ENCODE data around the gene PCDHB14.
"Not testable (repeated sequence)": the region's sequence is repeated elsewhere in the genome, so short reads cannot be mapped to it uniquely, and the experiment has no call there.

The PCDHB14 gene

GRCh38 chr5:141188682-141189081 is 34.5 kb upstream of the PCDHB14 start:
- not testable (repeated sequence) for DNase-seq (ENCODE audit: low read depth)

DNA sequence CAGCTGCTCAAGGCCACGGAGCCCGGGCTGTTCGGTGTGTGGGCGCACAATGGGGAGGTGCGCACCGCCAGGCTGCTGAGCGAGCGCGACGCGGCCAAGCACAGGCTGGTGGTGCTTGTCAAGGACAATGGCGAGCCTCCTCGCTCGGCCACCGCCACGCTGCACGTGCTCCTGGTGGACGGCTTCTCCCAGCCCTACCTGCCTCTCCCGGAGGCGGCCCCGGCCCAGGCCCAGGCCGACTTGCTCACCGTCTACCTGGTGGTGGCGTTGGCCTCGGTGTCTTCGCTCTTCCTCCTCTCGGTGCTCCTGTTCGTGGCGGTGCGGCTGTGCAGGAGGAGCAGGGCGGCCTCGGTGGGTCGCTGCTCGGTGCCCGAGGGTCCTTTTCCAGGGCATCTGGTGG is 34.0 kb upstream of the PCDHB14 start:
- H3K4me1 ChIP-seq (ENCODE audit: control insufficient read depth, insufficient read depth, low read length); H3K9ac ChIP-seq (ENCODE audit: low read length); H3K27me3 ChIP-seq (replicated peaks; ENCODE audit: control insufficient read depth, insufficient read depth, low read length); H3K36me3 ChIP-seq (ENCODE audit: control insufficient read depth, insufficient read depth, low read length, severe bottlenecking); H3K4me3 ChIP-seq (ENCODE audit: low read length); DNase-seq (ENCODE audit: low read depth): not testable (repeated sequence)
- H3K9me3 ChIP-seq (ENCODE audit: control insufficient read depth, low read length): peaks cover 34% of the 10 kb centered on the region

More at GRCh38 chr5:141188682-141189081, 34.5 kb upstream of the PCDHB14 start:
- H3K9ac ChIP-seq (ENCODE audit: low read length); H3K27me3 ChIP-seq (replicated peaks; ENCODE audit: control insufficient read depth, insufficient read depth, low read length); H3K36me3 ChIP-seq (ENCODE audit: control insufficient read depth, insufficient read depth, low read length, severe bottlenecking); H3K4me3 ChIP-seq (ENCODE audit: low read length); H3K4me1 ChIP-seq (ENCODE audit: control insufficient read depth, insufficient read depth, low read length): not testable (repeated sequence)
- H3K9me3 ChIP-seq (ENCODE audit: control insufficient read depth, low read length): peaks cover 34% of the 10 kb centered on the region

GRCh38 chr5:141192110-141192725 is 30.9 kb upstream of the PCDHB14 start, which contains the start of gene PCDHB10:
Gene PCDHB10, plus strand, starts transcription at chr5:141192353. Its CDS starts 200 bp downstream, at chr5:141192553.
- Histone ChIP-seq H3K4me1 (ENCODE audit: control insufficient read depth, insufficient read depth, low read length) (no peaks in the 10 kb centered on the region), H3K36me3 (ENCODE audit: control insufficient read depth, insufficient read depth, low read length, severe bottlenecking) (no peaks in the 10 kb centered on the region), H3K9me3 (ENCODE audit: control insufficient read depth, low read length) (peaks cover 42% of the 10 kb centered on the region), H3K9ac (ENCODE audit: low read length) (no peak within 1 kb of the TSS), H3K27me3 (replicated peaks; ENCODE audit: control insufficient read depth, insufficient read depth, low read length) (no peaks in the 10 kb centered on the region), H3K4me3 (ENCODE audit: low read length) (no peak within 1 kb of the TSS)
- peak; percentile 37 for DNase-seq (ENCODE audit: low read depth)

DNA sequence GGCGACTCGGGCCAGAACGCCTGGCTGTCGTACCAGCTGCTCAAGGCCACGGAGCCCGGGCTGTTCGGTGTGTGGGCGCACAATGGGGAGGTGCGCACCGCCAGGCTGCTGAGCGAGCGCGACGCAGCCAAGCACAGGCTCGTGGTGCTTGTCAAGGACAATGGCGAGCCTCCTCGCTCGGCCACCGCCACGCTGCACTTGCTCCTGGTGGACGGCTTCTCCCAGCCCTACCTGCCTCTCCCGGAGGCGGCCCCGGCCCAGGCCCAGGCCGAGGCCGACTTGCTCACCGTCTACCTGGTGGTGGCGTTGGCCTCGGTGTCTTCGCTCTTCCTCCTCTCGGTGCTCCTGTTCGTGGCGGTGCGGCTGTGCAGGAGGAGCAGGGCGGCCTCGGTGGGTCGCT is 28.8 kb upstream of the PCDHB14 start:
- H3K9me3 ChIP-seq (ENCODE audit: control insufficient read depth, low read length): peaks cover 62% of the 10 kb centered on the region
- H3K36me3 ChIP-seq (ENCODE audit: control insufficient read depth, insufficient read depth, low read length, severe bottlenecking); DNase-seq (ENCODE audit: low read depth); H3K4me1 ChIP-seq (ENCODE audit: control insufficient read depth, insufficient read depth, low read length); H3K27me3 ChIP-seq (replicated peaks; ENCODE audit: control insufficient read depth, insufficient read depth, low read length); H3K4me3 ChIP-seq (ENCODE audit: low read length); H3K9ac ChIP-seq (ENCODE audit: low read length): not testable (repeated sequence)

- Histone ChIP-seq H3K4me3 (ENCODE audit: low read length) (no peak overlapping the region), H3K9ac (ENCODE audit: low read length) (no peak overlapping the region), H3K4me1 (ENCODE audit: control insufficient read depth, insufficient read depth, low read length) (no peaks in the 10 kb centered on the region), H3K9me3 (ENCODE audit: control insufficient read depth, low read length) (peaks cover 71% of the 10 kb centered on the region), H3K36me3 (ENCODE audit: control insufficient read depth, insufficient read depth, low read length, severe bottlenecking) (no peaks in the 10 kb centered on the region), H3K27me3 (replicated peaks; ENCODE audit: control insufficient read depth, insufficient read depth, low read length) (no peaks in the 10 kb centered on the region)
- no peak for DNase-seq (ENCODE audit: low read depth)
These were observed 26.8 kb upstream of the PCDHB14 start for GRCh38 chr5:141196363-141196762.

DNA sequence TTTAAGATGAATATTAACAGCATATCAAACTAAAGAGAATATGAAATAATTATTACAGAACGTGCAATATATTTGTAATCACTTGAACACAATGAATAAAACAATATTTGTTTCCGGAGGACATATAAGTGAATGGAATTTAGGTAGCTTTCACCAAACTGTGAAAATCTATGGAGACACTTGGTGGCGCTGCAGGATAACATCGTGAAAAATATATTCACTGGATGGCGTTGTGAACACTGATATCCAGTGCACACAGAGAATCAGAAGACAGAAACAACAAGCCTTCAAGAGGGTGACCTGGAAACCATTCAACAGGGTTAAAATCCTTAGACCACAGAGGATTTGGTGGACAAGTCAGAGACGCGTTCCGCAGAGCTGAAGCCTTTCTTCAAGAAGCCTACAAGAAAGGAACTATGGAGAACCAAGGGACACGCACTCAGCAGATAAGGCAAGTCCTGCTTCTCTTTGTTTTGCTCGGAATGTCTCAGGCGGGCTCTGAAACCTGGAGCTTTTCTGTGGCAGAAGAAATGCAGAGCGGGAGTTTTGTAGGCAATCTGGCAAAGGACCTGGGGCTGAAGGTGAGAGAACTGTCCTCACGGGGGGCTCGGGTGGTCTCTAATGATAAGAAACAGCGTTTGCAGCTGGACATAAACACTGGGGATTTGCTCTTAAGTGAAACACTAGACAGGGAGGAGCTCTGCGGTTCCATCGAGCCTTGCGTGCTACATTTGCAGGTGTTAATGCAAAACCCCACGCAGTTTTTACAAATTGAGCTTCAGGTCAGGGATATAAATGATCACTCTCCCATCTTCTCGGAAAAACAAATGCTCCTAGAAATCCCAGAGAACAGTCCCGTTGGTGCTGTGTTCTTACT is 23.5 kb upstream of the PCDHB14 start, which contains the start of gene PCDHB11:
Gene PCDHB11 (plus strand): TSS at position 269 of the 877 bp plus-strand sequence. CDS start 148 bp downstream, at position 417.
- Histone ChIP-seq H3K4me3 (ENCODE audit: low read length) (peak within 1 kb of the TSS; percentile 42), H3K9ac (ENCODE audit: low read length) (no peak within 1 kb of the TSS), H3K4me1 (ENCODE audit: control insufficient read depth, insufficient read depth, low read length) (no peaks in the 10 kb centered on the region), H3K27me3 (replicated peaks; ENCODE audit: control insufficient read depth, insufficient read depth, low read length) (no peaks in the 10 kb centered on the region), H3K36me3 (ENCODE audit: control insufficient read depth, insufficient read depth, low read length, severe bottlenecking) (no peaks in the 10 kb centered on the region), H3K9me3 (ENCODE audit: control insufficient read depth, low read length) (peaks cover 60% of the 10 kb centered on the region)
- DNase-seq (ENCODE audit: low read depth): no peak

DNA sequence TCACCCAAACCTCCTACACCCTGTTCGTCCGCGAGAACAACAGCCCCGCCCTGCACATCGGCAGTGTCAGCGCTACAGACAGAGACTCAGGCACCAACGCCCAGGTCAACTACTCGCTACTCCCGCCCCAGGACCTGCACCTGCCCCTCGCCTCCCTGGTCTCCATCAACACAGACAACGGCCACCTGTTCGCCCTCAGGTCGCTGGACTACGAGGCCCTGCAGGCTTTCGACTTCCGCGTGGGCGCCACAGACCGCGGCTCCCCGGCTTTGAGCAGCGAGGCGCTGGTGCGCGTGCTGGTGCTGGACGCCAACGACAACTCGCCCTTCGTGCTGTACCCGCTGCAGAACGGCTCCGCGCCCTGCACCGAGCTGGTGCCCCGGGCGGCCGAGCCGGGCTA is 22.0 kb upstream of the PCDHB14 start:
- H3K27me3 ChIP-seq (replicated peaks; ENCODE audit: control insufficient read depth, insufficient read depth, low read length); H3K4me3 ChIP-seq (ENCODE audit: low read length); H3K4me1 ChIP-seq (ENCODE audit: control insufficient read depth, insufficient read depth, low read length); H3K36me3 ChIP-seq (ENCODE audit: control insufficient read depth, insufficient read depth, low read length, severe bottlenecking); DNase-seq (ENCODE audit: low read depth); H3K9ac ChIP-seq (ENCODE audit: low read length): not testable (repeated sequence)
- H3K9me3 ChIP-seq (ENCODE audit: control insufficient read depth, low read length): peaks cover 57% of the 10 kb centered on the region

DNA sequence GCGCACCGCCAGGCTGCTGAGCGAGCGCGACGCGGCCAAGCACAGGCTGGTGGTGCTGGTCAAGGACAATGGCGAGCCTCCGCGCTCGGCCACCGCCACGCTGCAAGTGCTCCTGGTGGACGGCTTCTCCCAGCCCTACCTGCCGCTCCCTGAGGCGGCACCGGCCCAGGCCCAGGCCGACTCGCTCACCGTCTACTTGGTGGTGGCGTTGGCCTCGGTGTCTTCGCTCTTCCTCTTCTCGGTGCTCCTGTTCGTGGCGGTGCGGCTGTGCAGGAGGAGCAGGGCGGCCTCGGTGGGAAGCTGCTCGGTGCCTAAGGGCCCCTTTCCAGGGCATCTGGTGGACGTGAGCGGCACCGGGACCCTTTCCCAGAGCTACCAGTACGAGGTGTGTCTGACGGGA is 21.5 kb upstream of the PCDHB14 start:
- not testable (repeated sequence) for H3K27me3 ChIP-seq (replicated peaks; ENCODE audit: control insufficient read depth, insufficient read depth, low read length); DNase-seq (ENCODE audit: low read depth); H3K9ac ChIP-seq (ENCODE audit: low read length); H3K4me3 ChIP-seq (ENCODE audit: low read length); H3K36me3 ChIP-seq (ENCODE audit: control insufficient read depth, insufficient read depth, low read length, severe bottlenecking); H3K4me1 ChIP-seq (ENCODE audit: control insufficient read depth, insufficient read depth, low read length)
- H3K9me3 ChIP-seq (ENCODE audit: control insufficient read depth, low read length): peaks cover 53% of the 10 kb centered on the region

DNA sequence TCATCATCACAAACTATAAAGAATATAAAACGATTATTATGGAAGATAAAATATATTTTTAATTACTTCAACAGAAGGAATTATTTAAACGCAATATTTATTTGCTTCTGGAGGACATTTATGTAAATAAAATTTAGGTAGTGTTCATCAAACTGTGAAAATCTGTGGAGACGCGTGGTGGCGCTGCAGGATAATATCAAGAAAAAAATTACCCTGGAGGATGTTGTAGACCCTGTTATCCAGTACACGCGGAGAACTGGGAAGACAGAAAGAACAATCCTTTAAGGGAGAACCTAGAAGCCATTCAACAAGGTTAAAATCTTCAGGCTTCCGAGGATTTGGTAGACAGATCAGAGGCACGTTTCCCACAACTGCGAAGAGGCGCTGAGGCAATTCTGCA is 14.7 kb upstream of the PCDHB14 start, which contains the start of gene PCDHB12:
Gene PCDHB12 (plus strand): TSS at position 242 of the 400 bp plus-strand sequence. CDS start 189 bp downstream, outside the sequence.
- no peaks in the 10 kb centered on the region for H3K27me3 ChIP-seq (replicated peaks; ENCODE audit: control insufficient read depth, insufficient read depth, low read length)
- H3K4me1 ChIP-seq (ENCODE audit: control insufficient read depth, insufficient read depth, low read length): no peaks in the 10 kb centered on the region
- no peaks in the 10 kb centered on the region for H3K36me3 ChIP-seq (ENCODE audit: control insufficient read depth, insufficient read depth, low read length, severe bottlenecking)
- H3K9me3 ChIP-seq (ENCODE audit: control insufficient read depth, low read length): peaks cover 62% of the 10 kb centered on the region
- H3K9ac ChIP-seq (ENCODE audit: low read length): no peak within 1 kb of the TSS
- H3K4me3 ChIP-seq (ENCODE audit: low read length): peak within 1 kb of the TSS; percentile 4
- DNase-seq (ENCODE audit: low read depth): peak; percentile 47

DNA sequence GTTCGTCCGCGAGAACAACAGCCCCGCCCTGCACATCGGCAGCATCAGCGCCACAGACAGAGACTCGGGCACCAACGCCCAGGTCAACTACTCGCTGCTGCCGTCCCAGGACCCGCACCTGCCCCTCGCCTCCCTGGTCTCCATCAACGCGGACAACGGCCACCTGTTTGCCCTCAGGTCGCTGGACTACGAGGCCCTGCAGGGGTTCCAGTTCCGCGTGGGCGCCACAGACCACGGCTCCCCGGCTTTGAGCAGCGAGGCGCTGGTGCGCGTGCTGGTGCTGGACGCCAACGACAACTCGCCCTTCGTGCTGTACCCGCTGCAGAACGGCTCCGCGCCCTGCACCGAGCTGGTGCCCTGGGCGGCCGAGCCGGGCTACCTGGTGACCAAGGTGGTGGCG is 12.9 kb upstream of the PCDHB14 start:
- not testable (repeated sequence) for H3K27me3 ChIP-seq (replicated peaks; ENCODE audit: control insufficient read depth, insufficient read depth, low read length); H3K36me3 ChIP-seq (ENCODE audit: control insufficient read depth, insufficient read depth, low read length, severe bottlenecking); H3K9ac ChIP-seq (ENCODE audit: low read length); DNase-seq (ENCODE audit: low read depth); H3K4me3 ChIP-seq (ENCODE audit: low read length); H3K4me1 ChIP-seq (ENCODE audit: control insufficient read depth, insufficient read depth, low read length)
- H3K9me3 ChIP-seq (ENCODE audit: control insufficient read depth, low read length): peaks cover 72% of the 10 kb centered on the region

DNA sequence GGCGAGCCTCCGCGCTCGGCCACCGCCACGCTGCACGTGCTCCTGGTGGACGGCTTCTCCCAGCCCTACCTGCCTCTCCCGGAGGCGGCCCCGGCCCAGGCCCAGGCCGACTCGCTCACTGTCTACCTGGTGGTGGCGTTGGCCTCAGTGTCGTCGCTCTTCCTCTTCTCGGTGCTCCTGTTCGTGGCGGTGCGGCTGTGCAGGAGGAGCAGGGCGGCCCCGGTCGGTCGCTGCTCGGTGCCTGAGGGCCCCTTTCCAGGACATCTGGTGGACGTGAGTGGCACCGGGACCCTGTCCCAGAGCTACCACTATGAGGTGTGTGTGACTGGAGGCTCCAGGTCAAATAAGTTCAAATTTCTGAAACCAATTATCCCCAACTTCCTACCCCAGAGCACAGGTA is 12.3 kb upstream of the PCDHB14 start:
- not testable (repeated sequence) for H3K4me1 ChIP-seq (ENCODE audit: control insufficient read depth, insufficient read depth, low read length); H3K4me3 ChIP-seq (ENCODE audit: low read length); H3K27me3 ChIP-seq (replicated peaks; ENCODE audit: control insufficient read depth, insufficient read depth, low read length); H3K9ac ChIP-seq (ENCODE audit: low read length); H3K36me3 ChIP-seq (ENCODE audit: control insufficient read depth, insufficient read depth, low read length, severe bottlenecking); DNase-seq (ENCODE audit: low read depth)
- peaks cover 73% of the 10 kb centered on the region for H3K9me3 ChIP-seq (ENCODE audit: control insufficient read depth, low read length)
